Measurements from ENCODE around the gene SCG2. TPM values are rescaled to one million over a fixed set of nuclear protein-coding genes. Genes with fewer than 3 reads are reported as not detected.
A peak's percentile ranks its signal among the peaks of the same experiment; 100 is the strongest.
"Not testable (repeated sequence)": the region's sequence is repeated elsewhere in the genome, so short reads cannot be mapped to it uniquely, and the experiment has no call there.

The SCG2 gene
- polyA plus RNA-seq, 12 donors = 0.06 to 8.1 (median 0.13) TPM; not detected in 3

DNA sequence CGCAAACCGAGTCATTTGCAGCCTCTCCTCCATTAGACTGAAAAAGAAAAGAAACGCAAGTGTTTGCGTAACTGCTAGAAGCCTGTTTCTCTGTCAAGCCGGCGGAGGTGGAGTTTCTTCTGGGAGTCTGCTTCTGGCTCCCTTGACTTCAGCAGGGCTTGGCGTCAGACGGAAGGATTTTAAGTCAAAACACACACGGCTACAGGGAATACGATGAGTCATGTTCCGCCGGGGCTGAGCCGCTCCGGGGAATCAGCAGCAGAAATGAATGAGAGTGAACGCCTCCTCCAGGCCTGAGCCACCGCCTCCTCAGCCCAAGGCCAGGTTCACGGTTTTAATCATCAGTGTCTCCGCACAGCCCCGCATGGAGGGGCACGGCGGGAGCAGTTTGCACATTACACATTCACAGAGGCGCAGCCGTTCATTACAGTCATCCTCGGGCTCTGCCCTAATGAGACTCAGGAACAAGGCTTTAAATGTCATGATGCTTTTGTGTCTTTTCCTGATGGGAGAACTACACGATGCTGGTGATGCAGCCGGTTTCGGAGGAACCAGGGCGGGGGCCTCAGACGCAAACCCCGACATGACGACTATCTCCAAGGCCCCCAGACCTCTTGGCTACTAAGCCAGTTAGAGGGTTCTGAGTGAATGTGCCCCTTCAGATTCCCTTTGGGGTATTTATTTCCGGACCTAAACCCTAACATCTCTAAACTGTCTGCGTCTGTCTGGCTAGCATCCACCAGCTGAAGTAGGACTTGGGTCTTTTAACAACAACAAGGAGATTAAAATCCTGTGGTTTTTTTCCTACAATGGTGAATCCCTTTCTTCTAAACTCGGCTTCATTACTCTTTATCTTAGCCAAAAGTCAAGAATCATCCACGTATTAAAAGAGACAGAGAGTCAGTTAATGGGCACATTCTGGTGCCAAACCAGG lies 11.1 kb upstream of the SCG2 start:
- peak; percentile 64 for DNase-seq

DNA sequence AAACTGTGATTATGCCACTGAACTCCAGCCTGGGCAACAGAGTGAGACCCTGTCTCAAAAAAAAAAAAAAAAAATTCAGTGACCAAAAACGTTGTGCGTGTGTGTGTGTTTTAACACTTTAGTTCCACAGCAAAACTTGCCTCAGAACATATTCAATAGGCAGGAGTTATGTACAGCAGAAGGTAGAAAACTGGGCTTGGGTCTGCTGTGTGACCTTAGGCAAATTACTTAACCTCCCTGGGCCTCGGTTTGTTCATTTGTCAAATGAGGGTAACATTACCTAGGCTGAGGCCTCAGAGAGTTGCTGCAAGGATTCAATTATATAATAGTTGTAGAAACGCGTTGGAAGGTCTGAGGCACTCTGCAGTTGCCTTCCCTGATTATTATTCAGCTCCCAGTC lies 10.3 kb upstream of the SCG2 start:
- DNase-seq = no peak

DNA sequence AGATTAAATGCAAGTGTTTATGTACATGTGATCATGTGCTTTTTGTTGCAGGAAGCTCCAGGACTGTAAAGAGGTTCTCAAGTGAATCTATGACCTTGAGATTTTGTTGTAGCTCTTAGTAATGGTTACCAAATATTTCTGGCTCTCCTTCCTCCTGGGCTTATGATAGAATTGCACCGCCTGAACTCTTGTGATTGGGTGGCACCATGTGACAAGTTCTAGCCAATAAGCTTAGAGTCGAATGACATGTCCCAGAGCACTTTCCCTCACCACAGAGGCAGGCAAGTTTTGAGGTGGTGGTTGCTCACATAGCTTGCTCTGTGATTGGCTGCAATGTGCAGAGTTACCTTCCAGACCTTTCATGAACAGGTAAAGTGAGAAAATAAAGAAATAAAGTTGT lies 8.9 kb upstream of the SCG2 start:
- no peak for DNase-seq

DNA sequence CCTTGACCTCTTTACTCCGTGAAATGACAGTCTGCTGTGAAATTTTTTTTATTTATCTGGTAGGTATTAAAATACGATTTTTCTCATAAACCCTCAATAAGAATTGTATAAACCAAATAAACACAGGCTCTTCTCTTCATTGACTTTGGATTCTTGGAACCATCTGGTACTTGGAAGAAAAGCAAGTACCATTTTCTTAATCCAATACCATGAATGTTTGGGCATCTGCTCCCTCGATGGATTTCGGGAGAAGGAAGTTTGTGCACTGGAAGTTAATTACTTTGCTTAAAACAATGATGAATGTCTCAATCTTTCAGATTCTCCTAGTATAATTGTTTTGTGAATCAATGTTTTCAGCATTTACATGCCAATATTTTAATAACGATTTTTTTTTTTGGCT lies 5.3 kb upstream of the SCG2 start:
- DNase-seq = no peak

DNA sequence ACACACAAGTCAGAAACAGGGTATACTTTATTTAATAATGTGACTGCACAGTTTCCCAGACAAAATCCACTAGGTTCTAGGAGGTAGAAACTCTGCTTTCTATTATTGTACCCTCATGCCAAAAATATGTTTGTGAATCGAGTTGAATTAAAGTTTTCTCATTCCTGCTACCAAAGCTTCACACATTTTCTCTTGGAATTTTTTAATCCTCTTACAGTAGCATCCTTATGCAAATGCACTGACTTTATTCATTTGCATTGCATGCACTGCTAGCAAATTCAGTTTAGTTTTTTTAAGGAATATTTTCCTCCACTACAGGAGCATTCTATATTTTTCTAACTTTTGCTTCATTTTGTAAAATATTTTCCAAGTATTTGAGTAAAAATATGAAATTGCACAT lies 4.8 kb upstream of the SCG2 start:
- no peak for DNase-seq

DNA sequence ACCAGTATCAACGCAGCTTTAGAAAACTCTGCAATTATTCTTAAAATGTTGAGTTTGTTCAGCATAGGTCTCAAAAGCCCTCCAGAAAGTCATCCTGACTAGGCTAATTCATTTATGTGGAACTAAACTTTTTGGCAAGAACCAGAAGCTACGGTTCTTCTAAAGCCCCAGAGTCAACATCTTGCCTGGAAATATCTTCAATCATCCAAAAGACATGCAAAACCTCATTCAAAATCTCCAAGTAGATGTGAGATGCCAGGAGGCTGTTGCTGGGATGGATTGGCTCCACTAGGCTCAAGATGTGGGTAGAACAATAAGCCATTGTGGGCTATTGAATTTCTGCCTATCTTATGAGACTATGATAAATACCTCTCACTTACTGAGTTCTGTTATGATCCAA lies 2.1 kb upstream of the SCG2 start:
- DNase-seq = no peak

DNA sequence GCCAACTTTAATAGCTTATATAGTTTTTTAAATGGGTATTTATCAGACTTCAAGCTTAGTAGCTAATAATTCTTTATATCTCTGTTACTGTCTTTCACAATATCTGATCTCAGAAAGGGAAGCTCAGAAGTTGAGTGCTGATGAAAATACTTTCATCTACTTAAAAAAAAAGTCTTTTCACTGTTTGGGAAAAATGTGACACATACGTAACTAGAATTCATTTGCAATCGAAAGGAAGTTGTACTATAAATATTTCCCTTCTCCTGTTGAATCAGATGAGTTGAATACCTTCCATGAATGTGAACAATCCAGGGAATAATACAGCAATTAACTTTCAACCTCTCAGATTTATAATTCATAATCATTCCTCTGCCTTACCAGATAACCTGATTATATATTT lies 811 bp upstream of the SCG2 start:
- DNase-seq = no peak

DNA sequence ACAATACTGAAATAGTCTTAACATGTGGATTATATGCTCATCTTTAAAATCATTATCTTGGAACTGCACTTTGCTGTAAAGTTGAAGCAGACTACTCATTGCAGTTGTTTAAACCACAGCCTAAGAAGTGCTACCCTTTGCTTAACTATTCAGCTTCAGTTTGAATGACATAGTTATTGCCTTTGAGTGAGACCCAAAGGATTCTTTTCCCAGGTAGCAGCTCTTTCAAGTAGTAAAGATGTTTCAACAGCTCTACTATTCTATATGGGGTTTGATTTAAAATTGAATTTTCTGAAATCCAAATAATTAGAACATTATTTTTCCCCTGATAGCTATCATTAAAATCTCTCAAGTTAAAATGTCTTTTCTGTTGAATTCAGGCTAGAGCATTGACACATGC lies 1.1 kb downstream of the SCG2 start:
- no peak for DNase-seq

DNA sequence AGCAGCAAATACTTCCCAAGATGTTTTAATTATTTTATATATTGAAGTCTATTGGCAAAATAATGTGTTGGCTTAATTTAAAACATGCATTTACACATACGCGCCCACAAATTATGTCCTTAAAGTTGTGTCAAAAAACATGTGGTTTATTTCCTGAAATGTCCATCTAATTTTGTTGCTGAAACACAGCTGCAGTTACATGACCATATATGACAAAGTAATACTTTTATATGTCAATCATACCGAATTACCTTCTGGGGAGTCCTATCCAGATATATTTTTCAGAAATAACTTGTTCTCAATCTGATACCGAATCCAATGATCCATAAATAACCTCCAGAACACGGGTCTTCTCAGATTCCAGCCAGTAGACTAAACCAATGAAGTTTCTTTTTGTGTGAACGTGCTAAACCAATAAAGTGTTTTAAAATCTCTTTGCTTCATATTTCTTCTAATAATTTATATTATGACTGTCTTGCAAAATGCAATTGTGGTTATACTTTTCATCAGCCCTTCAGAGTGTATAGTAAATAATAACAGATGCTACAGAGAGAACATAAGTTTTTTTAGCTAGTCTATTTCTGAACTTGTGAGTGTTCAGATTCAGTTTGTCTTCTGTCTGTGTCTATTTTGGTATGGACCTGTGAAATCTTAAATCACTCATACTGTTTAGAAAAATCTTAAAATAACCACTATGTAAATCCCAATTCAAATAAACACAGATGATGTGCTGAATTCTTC lies 2.4 kb downstream of the SCG2 start:
- no peak for DNase-seq

DNA sequence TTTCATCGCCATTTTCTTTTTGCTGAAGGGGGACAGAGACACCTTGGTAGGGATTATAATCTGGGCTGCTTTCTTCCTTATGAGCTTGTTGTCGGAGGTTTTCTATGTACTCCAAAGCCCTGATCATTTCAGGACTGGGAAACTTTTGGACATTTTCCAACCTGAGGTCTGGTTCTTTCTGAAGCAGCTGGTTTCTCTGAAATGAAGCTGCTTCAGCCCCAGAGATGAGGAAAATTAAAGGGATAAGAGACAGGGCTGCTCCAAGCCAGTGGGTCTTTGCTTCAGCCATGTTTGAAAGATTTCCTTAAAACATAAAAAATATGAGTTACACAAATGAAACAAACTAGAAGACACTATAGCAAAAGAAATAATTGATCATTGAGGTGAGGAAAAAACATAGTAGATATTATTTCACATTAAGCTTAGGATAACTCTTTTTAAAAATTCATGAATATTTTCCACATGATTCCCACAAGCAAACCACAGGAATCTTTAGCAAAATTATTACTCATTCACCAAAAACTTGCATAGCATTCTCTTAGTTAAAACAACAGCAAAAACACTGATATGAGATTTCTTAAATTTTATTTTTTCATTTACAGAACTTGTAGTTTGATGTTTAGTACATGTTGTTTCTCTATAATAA lies 3.0 kb downstream of the SCG2 start:
- DNase-seq = no peak

DNA sequence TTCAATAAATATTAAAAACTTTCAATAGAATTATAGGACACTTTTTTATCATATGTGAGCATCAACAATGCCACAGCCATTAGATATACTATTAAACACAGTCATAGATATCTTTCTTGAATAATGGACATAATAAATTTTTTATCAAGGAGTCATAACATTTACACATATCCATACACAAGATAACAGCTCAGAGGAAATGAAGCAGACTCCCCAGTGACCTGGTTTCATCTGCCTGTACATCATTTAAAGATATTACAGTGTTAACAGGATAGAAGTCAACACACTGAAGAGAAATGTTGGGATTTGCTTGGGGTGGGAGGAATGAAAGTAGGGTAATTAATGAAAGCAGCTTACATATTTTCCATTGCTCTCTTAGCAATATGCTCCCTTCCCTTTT lies 5.1 kb downstream of the SCG2 start:
- no peak for DNase-seq

DNA sequence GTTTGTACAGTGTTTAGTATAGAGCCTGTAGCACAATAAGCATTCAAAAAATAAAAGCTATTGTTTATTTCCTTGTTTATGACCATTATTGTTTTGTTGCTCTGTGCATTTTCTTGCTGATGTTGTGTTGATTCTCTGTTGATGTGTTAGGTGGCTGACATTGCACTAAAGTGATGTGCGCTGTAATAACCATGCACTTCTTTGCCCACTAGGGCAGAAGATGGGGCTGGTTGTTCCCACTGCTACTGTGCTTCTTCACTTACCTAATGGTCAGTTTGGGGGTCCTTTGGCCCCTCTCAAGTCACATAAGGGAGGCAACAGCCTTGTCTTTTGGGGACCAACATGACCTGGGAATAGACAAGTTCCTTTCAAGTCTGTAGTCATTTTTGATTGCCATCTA lies 6.0 kb downstream of the SCG2 start:
- DNase-seq = no peak

DNA sequence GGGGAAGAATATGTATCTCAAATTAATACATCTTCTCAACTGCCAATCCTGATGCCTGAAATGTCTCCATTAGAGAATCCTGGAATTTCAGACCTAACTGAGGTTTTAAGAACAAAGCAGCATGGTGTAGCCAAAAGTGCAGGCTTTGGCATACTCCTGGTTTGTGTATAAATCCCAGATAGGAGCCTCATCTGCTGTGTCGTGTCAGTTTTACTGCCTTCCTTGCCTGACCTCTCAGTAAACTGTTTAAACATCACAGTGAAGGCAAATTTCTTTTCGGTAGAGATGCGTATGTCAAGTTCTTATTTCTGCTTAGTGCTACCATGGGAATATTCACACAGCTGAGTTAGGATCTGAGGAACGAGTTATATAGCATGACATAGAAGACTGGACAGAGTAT lies 7.3 kb downstream of the SCG2 start:
- no peak for DNase-seq

DNA sequence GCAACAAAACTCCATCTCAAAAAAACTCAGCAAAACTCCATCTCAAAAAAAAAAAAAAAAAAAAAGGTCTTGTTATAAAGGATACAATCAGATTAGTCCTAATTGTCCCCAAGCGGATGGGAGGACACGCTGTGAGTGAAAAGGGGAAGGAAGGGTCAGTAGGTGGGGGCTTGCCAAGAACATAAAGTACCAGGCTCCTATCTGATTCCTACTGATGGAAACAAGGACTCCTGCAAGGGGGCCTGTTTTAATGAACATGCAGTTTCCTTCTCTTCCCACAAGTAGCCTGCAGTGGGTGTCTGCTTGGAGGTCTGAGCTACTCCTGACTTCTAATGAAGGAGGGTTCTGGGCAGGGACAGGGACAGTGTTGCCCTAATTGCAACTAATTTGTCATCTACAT lies 7.9 kb downstream of the SCG2 start:
- no peak for DNase-seq

DNA sequence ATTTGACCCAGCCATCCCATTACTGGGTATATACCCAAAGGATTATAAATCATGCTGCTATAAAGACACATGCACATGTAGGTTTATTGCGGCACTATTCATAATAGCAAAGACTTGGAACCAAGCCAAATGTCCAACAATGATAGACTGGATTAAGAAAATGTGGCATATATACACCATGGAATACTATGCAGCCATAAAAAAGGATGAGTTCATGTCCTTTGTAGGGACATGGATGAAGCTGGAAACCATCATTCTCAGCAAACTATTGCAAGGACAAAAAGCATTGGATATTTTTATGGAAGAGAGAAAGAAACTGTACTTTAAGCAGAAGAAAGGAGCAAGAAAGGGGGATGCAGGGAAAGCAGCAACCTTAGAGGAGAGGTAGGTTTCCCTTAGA lies 9.5 kb downstream of the SCG2 start:
- not testable (repeated sequence) for DNase-seq

DNA sequence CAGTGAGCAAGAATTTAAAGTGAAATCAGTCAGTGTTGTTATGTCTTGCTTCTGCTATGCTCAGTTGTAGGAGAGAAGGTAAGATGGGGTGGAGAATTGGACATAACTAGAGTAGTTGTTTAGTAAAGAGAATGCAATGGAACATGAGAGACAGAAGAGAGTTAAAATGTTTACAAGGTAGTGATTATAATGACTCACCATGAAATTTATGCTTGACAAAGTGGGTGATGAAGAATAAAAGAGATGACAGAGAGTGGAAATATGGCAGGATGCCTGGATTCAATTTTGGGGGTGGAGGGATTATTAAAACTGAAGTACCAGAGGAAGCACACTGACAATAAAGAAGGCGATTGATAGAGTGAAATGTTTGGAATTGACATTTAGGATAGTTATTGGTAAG lies 10.6 kb downstream of the SCG2 start:
- DNase-seq = no peak

DNA sequence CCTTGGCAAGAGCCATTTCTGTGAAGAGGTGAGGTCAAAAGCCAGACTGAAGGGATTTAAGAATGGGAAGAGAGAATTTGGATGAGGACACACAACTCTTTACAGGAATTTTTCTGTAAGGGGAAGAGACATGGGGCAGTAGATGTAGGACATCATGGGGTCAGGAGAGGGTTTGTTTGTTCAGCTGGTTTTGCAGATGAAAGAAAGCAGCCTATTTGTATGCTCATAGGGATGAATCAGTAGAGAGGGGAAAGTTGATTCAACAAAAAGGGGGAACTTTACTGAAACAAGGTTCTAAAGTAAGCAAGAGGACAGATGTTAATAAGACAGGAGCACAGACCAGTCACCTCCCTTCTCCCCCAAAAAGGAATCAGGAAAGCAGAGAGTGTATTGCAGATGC lies 11.2 kb downstream of the SCG2 start:
- no peak for DNase-seq

DNA sequence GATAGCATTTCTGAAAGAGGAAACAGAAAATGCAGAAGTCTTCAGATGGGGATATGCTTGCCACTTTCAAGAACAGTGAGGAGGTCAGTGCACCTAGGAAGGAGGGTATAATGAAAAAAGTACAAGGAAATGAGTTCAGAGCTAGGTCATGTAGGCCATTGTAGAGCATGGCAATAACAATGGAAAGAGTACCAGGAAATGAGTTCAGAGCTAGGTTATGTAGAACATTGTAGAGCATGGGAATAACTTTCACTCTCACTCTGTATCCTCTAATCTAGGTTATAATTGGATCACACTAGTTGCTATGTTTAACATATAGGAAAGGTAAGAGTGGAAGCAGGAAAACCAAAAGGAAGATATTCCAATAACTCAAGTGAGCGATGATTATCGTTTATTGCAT lies 12.3 kb downstream of the SCG2 start:
- no peak for DNase-seq

DNA sequence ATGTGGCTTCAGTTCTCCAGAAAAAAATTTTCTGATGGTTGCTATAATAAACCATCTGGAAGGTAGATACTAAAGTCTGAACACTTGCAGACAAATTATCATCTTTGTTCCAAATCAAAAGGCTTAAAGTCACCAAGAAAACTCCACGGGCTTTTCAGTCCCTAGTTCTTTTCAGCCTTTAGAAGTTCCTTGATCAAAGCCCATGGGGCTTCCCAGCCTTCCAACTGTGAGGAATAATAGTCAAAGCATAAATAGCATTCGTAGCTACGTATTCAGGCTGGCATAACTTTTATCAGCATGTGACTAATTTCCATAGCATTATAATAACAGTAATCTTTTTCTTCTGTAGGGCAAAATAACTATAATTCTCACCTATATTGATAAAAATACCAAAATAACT lies 13.9 kb downstream of the SCG2 start:
- DNase-seq = no peak

DNA sequence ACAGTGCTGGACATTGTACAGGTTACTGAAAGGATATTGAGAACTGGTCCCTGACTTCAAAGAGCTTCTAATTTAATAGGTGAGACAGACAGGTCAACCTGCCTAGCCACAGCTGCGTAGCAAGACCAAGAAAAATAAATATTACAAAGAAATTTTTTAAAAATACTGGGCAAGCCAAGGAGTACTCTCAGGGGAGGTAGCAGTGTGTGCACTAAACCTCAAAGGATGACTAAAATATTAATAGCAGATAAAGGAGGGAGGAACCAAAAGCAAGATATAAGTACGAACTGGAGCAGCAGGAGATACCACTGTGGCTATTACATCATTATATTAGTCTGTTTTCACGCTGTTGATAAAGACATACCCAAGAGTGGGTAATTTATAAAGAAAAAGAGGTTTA lies 14.9 kb downstream of the SCG2 start:
- no peak for DNase-seq

DNA sequence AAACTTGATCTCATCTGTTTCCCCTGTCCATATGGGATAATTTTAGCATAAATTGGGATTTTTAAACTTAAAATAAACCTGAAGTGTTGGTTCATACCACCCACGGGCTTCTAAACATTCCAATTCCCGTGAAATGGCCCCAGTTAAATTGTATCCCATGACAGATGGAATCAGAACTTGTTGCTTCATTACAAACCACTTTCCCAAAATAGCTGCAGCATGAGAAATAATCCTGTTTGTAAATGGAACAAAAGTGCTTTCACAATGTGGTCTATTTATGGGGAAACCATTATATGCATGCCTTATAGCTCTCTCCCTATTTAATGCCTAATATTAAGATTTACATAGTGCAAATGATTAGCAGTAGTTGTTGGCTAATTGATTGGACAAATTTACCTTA lies 15.9 kb downstream of the SCG2 start:
- no peak for DNase-seq

DNA sequence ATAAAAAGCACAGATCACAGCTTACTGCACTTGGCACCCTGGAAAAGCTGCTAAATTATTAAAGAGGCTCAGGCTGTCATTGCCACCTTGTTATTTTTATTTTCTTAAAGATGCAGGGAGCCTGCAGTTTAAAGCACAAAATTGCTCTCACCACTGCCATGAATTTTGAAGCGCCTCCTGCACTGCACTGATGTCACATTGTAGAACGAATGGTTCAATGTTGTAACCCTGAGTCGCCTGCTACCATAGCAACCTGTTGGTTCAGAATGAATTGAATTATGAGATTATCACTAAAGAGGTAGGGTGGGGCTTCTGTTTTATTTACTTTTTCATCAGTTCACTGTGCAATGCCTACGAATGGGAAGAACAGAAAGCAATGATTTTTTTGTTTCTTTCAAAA lies 16.5 kb downstream of the SCG2 start:
- DNase-seq = no peak

DNA sequence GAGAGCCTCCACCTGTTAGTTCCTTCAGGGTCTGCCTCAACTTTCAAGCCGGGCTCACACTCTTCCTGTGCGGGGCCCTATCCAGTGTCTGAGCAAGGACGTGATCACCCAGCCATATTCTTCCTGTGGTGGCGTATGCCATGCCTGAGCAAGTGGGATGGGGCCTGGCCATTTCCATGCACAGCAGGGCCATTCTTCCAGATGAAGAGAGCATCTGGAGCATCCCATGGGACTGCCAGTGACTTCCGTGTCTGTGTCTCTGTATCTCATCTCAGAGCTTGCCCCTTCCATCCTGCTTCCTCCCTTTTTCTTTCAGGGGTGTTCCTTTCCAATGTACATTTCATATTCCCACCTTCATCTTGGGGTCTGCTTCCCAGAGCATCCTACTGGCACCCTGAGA lies 20.2 kb downstream of the SCG2 start:
- no peak for DNase-seq
